ENCODE results near the gene CACNA1C.

The CACNA1C gene

GRCh38 chr12:2498964-2499500 is 446.2 kb downstream of the CACNA1C start:
- ATAC-seq (ENCODE audit: low read depth) (no peak), DNase-seq (ENCODE audit: low spot score) (no peak)
- Histone ChIP-seq H3K36me3 (ENCODE audit: low read depth) (no peaks in the 10 kb centered on the region), H3K27ac (ENCODE audit: poor library complexity, severe bottlenecking) (no peak overlapping the region), H3K4me1 (ENCODE audit: insufficient read depth, poor library complexity, severe bottlenecking) (no peaks in the 10 kb centered on the region), H3K27me3 (ENCODE audit: insufficient read depth, poor library complexity, severe bottlenecking) (peaks cover 66% of the 10 kb centered on the region), H3K9me3 (ENCODE audit: severe bottlenecking) (no peaks in the 10 kb centered on the region), H3K4me3 (ENCODE audit: severe bottlenecking) (no peak overlapping the region)
- TF ChIP-seq CTCF (IDR thresholded peaks at IDR 0.05; ENCODE audit: poor library complexity, severe bottlenecking): no peak

- H3K4me1 ChIP-seq (ENCODE audit: insufficient read depth, poor library complexity, severe bottlenecking): no peaks in the 10 kb centered on the region
- no peak overlapping the region for H3K4me3 ChIP-seq (ENCODE audit: severe bottlenecking)
- no peaks in the 10 kb centered on the region for H3K9me3 ChIP-seq (ENCODE audit: severe bottlenecking)
- H3K27me3 ChIP-seq (ENCODE audit: insufficient read depth, poor library complexity, severe bottlenecking): peaks cover 57% of the 10 kb centered on the region
- DNase-seq (ENCODE audit: low spot score) (no peak), ATAC-seq (ENCODE audit: low read depth) (no peak)
- no peaks in the 10 kb centered on the region for H3K36me3 ChIP-seq (ENCODE audit: low read depth)
- no peak for TF ChIP-seq CTCF (IDR thresholded peaks at IDR 0.05; ENCODE audit: poor library complexity, severe bottlenecking)
- no peak overlapping the region for H3K27ac ChIP-seq (ENCODE audit: poor library complexity, severe bottlenecking)
Measured at GRCh38 chr12:2501464-2502191, 448.8 kb downstream of the CACNA1C start.

GRCh38 chr12:2503036-2503435 is 450.2 kb downstream of the CACNA1C start:
- H3K27me3 ChIP-seq (ENCODE audit: insufficient read depth, poor library complexity, severe bottlenecking): peaks cover 51% of the 10 kb centered on the region

GRCh38 chr12:2503762-2504161 is 451.0 kb downstream of the CACNA1C start:
- no peak overlapping the region for H3K4me3 ChIP-seq (ENCODE audit: severe bottlenecking)
- ATAC-seq (ENCODE audit: low read depth) (no peak), DNase-seq (ENCODE audit: low spot score) (no peak)
- H3K4me1 ChIP-seq (ENCODE audit: insufficient read depth, poor library complexity, severe bottlenecking): no peaks in the 10 kb centered on the region
- H3K36me3 ChIP-seq (ENCODE audit: low read depth): no peaks in the 10 kb centered on the region
- no peak for TF ChIP-seq CTCF (IDR thresholded peaks at IDR 0.05; ENCODE audit: poor library complexity, severe bottlenecking)
- no peaks in the 10 kb centered on the region for H3K9me3 ChIP-seq (ENCODE audit: severe bottlenecking)
- H3K27ac ChIP-seq (ENCODE audit: poor library complexity, severe bottlenecking): no peak overlapping the region
- peaks cover 49% of the 10 kb centered on the region for H3K27me3 ChIP-seq (ENCODE audit: insufficient read depth, poor library complexity, severe bottlenecking)

More at GRCh38 chr12:2503036-2503435, 450.2 kb downstream of the CACNA1C start:
- Histone ChIP-seq H3K4me3 (ENCODE audit: severe bottlenecking) (no peak overlapping the region), H3K4me1 (ENCODE audit: insufficient read depth, poor library complexity, severe bottlenecking) (no peaks in the 10 kb centered on the region), H3K36me3 (ENCODE audit: low read depth) (no peaks in the 10 kb centered on the region), H3K9me3 (ENCODE audit: severe bottlenecking) (no peaks in the 10 kb centered on the region), H3K27ac (ENCODE audit: poor library complexity, severe bottlenecking) (no peak overlapping the region)
- no peak for TF ChIP-seq CTCF (IDR thresholded peaks at IDR 0.05; ENCODE audit: poor library complexity, severe bottlenecking)
- ATAC-seq (ENCODE audit: low read depth) (no peak), DNase-seq (ENCODE audit: low spot score) (no peak)

GRCh38 chr12:2504577-2504976 is 451.8 kb downstream of the CACNA1C start:
- ATAC-seq (ENCODE audit: low read depth) (no peak), DNase-seq (ENCODE audit: low spot score) (no peak)
- no peak overlapping the region for H3K27ac ChIP-seq (ENCODE audit: poor library complexity, severe bottlenecking)
- H3K4me1 ChIP-seq (ENCODE audit: insufficient read depth, poor library complexity, severe bottlenecking): no peaks in the 10 kb centered on the region
- H3K9me3 ChIP-seq (ENCODE audit: severe bottlenecking): no peaks in the 10 kb centered on the region
- TF ChIP-seq CTCF (IDR thresholded peaks at IDR 0.05; ENCODE audit: poor library complexity, severe bottlenecking): no peak
- H3K36me3 ChIP-seq (ENCODE audit: low read depth): no peaks in the 10 kb centered on the region
- peaks cover 45% of the 10 kb centered on the region for H3K27me3 ChIP-seq (ENCODE audit: insufficient read depth, poor library complexity, severe bottlenecking)
- no peak overlapping the region for H3K4me3 ChIP-seq (ENCODE audit: severe bottlenecking)

All from RWPE2 (cell line).